Cardiac muscle cell (in vitro differentiated cells and primary cell): ENCODE data around the gene ZNF813. TPM values are rescaled to one million over a fixed set of nuclear protein-coding genes. Genes with fewer than 3 reads are reported as not detected.

Experiments used
- DNase-seq, 2 donors: peaks; one replicate each; pipeline versions ENCODE4 v3.0.0 to v3.0.0-alpha.2; 2010 to 2017; ENCODE audit warnings: low read depth in 1 of 2, low spot score in 1 of 2
- H3K27ac ChIP-seq: fragments of 200-600 bp; sonication (generic); 2 replicates; pipeline ENCODE4 v1.5.1; 2016
- H3K27me3 ChIP-seq: fragments of 200-600 bp; sonication (generic); 2 replicates; pipeline ENCODE4 v1.6.0; 2016; ENCODE audit warnings: control low read depth
- H3K36me3 ChIP-seq: fragments of 200-600 bp; sonication (generic); 2 replicates; pipeline ENCODE4 v1.5.1; 2016; ENCODE audit warnings: control low read depth
- H3K4me1 ChIP-seq: fragments of 200-600 bp; sonication (generic); 2 replicates; pipeline ENCODE4 v1.8.1; 2017; ENCODE audit warnings: low read depth, mild to moderate bottlenecking, mixed run types
- H3K4me3 ChIP-seq: fragments of 200-600 bp; sonication (generic); 2 replicates; pipeline ENCODE4 v1.5.1; 2016; ENCODE audit warnings: mild to moderate bottlenecking
- H3K9me3 ChIP-seq: fragments of 200-600 bp; sonication (generic); 2 replicates; pipeline ENCODE4 v1.5.1; 2017; ENCODE audit warnings: low read depth, mild to moderate bottlenecking, control low read depth
- polyA plus RNA-seq: library from polyadenylated mRNA; unstranded; fragments of >200 nt; fragmentation: Nextera tagmentation; extraction: Ambion mirVana; gene quantifications from 2 replicates; pipeline ENCODE4 v1.2.1, GENCODE V29; 2016
- total RNA-seq: library from RNA; depleted of rRNA; stranded (reverse); fragments of >200 nt; gene quantifications from 2 replicates; pipeline ENCODE4 v1.2.3, GENCODE V29; 2016
- TF ChIP-seq, protein P1 (sequence below): IDR thresholded peaks from 2 replicates; pipeline ENCODE4 v1.5.1; 2012; ENCODE audit warnings: low read depth, mild to moderate bottlenecking, low read length

Gene ZNF813
- total and polyA plus RNA-seq, 2 experiments from 2014 or later: 2.7 to 3.5 TPM

GRCh38 chr19:53531457-53531856, 63.9 kb downstream of the ZNF813 start:
- TF ChIP-seq, protein P1, sequence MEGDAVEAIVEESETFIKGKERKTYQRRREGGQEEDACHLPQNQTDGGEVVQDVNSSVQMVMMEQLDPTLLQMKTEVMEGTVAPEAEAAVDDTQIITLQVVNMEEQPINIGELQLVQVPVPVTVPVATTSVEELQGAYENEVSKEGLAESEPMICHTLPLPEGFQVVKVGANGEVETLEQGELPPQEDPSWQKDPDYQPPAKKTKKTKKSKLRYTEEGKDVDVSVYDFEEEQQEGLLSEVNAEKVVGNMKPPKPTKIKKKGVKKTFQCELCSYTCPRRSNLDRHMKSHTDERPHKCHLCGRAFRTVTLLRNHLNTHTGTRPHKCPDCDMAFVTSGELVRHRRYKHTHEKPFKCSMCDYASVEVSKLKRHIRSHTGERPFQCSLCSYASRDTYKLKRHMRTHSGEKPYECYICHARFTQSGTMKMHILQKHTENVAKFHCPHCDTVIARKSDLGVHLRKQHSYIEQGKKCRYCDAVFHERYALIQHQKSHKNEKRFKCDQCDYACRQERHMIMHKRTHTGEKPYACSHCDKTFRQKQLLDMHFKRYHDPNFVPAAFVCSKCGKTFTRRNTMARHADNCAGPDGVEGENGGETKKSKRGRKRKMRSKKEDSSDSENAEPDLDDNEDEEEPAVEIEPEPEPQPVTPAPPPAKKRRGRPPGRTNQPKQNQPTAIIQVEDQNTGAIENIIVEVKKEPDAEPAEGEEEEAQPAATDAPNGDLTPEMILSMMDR: no peak

GRCh38 chr19:53532362-53532761, 64.8 kb downstream of the ZNF813 start:
- Histone ChIP-seq H3K27ac (no peak overlapping the region), H3K36me3 (no peaks in the 10 kb centered on the region), H3K27me3 (no peaks in the 10 kb centered on the region), H3K4me3 (no peak overlapping the region), H3K4me1 (no peaks in the 10 kb centered on the region), H3K9me3 (no peaks in the 10 kb centered on the region)
- no peak for DNase-seq
- TF ChIP-seq, protein P1: no peak

More at GRCh38 chr19:53531457-53531856, 63.9 kb downstream of the ZNF813 start:
- no peaks in the 10 kb centered on the region for H3K27me3 ChIP-seq
- DNase-seq: no peak
- no peaks in the 10 kb centered on the region for H3K9me3 ChIP-seq
- H3K4me1 ChIP-seq: no peaks in the 10 kb centered on the region
- no peak overlapping the region for H3K27ac ChIP-seq
- H3K4me3 ChIP-seq: no peak overlapping the region
- H3K36me3 ChIP-seq: no peaks in the 10 kb centered on the region

GRCh38 chr19:53536225-53536548, 68.7 kb downstream of the ZNF813 start:
- Histone ChIP-seq H3K27me3 (no peaks in the 10 kb centered on the region), H3K36me3 (no peaks in the 10 kb centered on the region), H3K9me3 (no peaks in the 10 kb centered on the region), H3K4me3 (no peak overlapping the region), H3K27ac (no peak overlapping the region), H3K4me1 (no peaks in the 10 kb centered on the region)
- no peak for DNase-seq
- TF ChIP-seq, protein P1: no peak

DNA sequence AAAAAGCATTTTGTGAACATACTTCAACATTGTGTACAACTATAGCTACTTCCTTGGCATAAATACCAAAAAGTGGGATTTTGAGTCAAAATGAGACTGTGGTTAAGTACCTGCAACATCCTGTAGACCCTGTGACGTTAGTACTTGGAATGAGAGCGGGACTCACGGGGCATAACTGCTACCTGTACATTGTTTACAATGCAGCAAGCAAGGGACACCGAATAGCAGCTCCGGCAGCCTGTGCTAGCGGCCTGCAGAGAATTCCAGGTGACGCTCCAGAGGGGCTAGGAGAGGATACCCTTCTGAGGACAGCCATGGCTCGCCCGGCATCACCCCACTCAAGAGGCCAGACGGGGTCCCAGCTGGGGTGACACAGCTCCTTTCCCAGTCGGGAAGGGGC, 69.6 kb downstream of the ZNF813 start:
- Histone ChIP-seq H3K36me3 (no peaks in the 10 kb centered on the region), H3K4me3 (peak overlapping the region; percentile 61), H3K27me3 (no peaks in the 10 kb centered on the region), H3K27ac (peak overlapping the region; percentile 26), H3K4me1 (no peaks in the 10 kb centered on the region), H3K9me3 (no peaks in the 10 kb centered on the region)
- TF ChIP-seq, protein P1: no peak
- no peak for DNase-seq

GRCh38 chr19:53537521-53538377, 70.2 kb downstream of the ZNF813 start, which contains the start of gene ZNF331:
Gene ZNF331 (plus strand): TSS chr19:53538145. CDS start chr19:53569377, 31,232 bp downstream.
- H3K27me3 ChIP-seq: no peaks in the 10 kb centered on the region
- peak; percentile 71 to 82 for DNase-seq
- no peaks in the 10 kb centered on the region for H3K9me3 ChIP-seq
- TF ChIP-seq, protein P1: peak; percentile 27
- H3K4me3 ChIP-seq: peak within 1 kb of the TSS; percentile 61
- peak within 1 kb of the TSS; percentile 26 for H3K27ac ChIP-seq
- no peaks in the 10 kb centered on the region for H3K36me3 ChIP-seq
- H3K4me1 ChIP-seq: no peaks in the 10 kb centered on the region
